Lung (tissue), 12 donors: ENCODE measurements around the gene NCOR2. TPM values are rescaled to one million over a fixed set of nuclear protein-coding genes. Genes with fewer than 3 reads are reported as not detected.

Experiments used
- ATAC-seq: fragments of 200-7000 bp; cut with Tn5 transposase; one replicate; pipeline ENCODE4 v1.9.1; 2020; ENCODE audit warnings: moderate number of reproducible peaks; ENCODE audit not compliant: insufficient read depth, low FRiP score
- DNase-seq, 3 donors: peaks; one replicate each; pipeline ENCODE4 v3.0.0-alpha.2; 2013 to 2017
- H3K27ac ChIP-seq, 2 donors: one replicate each; pipeline ENCODE4 v1.5.1; 2013; ENCODE audit warnings: mild to moderate bottlenecking in 2 of 2, moderate library complexity in 2 of 2, control low read depth in 1 of 2, inconsistent platforms in 1 of 2, low read depth in 1 of 2, low read length in 1 of 2
- H3K27me3 ChIP-seq, 3 donors: one replicate each; pipeline ENCODE4 v1.5.1; 2013; ENCODE audit warnings: low read length in 2 of 3; ENCODE audit not compliant: control insufficient read depth in 3 of 3, insufficient read depth in 3 of 3
- H3K36me3 ChIP-seq, 4 donors: one replicate each; pipeline ENCODE4 v1.5.1; 2013; ENCODE audit warnings: low read length in 4 of 4, mild to moderate bottlenecking in 1 of 4, moderate library complexity in 1 of 4; ENCODE audit not compliant: control insufficient read depth in 4 of 4, insufficient read depth in 4 of 4
- H3K4me1 ChIP-seq, 5 donors: one replicate each; pipeline ENCODE4 v1.5.1; 2013; ENCODE audit warnings: low read length in 5 of 5, mild to moderate bottlenecking in 2 of 5, moderate library complexity in 1 of 5; ENCODE audit not compliant: control insufficient read depth in 5 of 5, insufficient read depth in 5 of 5
- H3K4me3 ChIP-seq: one replicate; pipeline ENCODE4 v1.5.1; 2013; ENCODE audit warnings: mild to moderate bottlenecking, control low read depth, moderate library complexity
- H3K9ac ChIP-seq, 2 donors: one replicate each; pipeline ENCODE4 v1.5.1; 2013; ENCODE audit warnings: low read length in 2 of 2, control low read depth in 1 of 2; ENCODE audit not compliant: insufficient read depth in 1 of 2
- H3K9me3 ChIP-seq, 4 donors: one replicate each; pipeline ENCODE4 v1.5.1; 2013; ENCODE audit warnings: low read length in 3 of 4, mild to moderate bottlenecking in 1 of 4, moderate library complexity in 1 of 4; ENCODE audit not compliant: control insufficient read depth in 4 of 4, insufficient read depth in 3 of 4
- CTCF ChIP-seq: IDR thresholded peaks from 2 replicates; pipeline ENCODE4 v1.5.1; 2012; ENCODE audit warnings: mild to moderate bottlenecking; ENCODE audit errors: control extremely low read depth, extremely low read depth
- WGBS, 2 donors: extraction: QIAGEN DNeasy Blood & Tissue Kit; methylation state at CpG; one replicate each; pipeline ENCODE4 v1.1.7; 2013; 5-methylcytosine and 5-hydroxymethylcytosine counted together
- polyA plus RNA-seq, 2 donors: library from polyadenylated mRNA; stranded (reverse); fragments of 200-250 nt; gene quantifications; one replicate each; pipeline ENCODE4 v1.2.1, GENCODE V29; 2013
- total RNA-seq, 2 donors: library from RNA; depleted of rRNA in 1 of 2; stranded (reverse); fragments of >200 nt in 1 of 2; gene quantifications; one replicate each; pipeline ENCODE4 v1.2.1, GENCODE V29; 2014 to 2021
- donor health status: control.
- donor health status: control.
- donor health status: Bipolar disorder and iron deficiency.
- donor health status: healthy.
- donor health status: DM: yes; HTN: yes; CAD: no.

The NCOR2 gene
- total and polyA plus RNA-seq, 4 donors, result 81.4 to 361 (median 132) TPM

DNA sequence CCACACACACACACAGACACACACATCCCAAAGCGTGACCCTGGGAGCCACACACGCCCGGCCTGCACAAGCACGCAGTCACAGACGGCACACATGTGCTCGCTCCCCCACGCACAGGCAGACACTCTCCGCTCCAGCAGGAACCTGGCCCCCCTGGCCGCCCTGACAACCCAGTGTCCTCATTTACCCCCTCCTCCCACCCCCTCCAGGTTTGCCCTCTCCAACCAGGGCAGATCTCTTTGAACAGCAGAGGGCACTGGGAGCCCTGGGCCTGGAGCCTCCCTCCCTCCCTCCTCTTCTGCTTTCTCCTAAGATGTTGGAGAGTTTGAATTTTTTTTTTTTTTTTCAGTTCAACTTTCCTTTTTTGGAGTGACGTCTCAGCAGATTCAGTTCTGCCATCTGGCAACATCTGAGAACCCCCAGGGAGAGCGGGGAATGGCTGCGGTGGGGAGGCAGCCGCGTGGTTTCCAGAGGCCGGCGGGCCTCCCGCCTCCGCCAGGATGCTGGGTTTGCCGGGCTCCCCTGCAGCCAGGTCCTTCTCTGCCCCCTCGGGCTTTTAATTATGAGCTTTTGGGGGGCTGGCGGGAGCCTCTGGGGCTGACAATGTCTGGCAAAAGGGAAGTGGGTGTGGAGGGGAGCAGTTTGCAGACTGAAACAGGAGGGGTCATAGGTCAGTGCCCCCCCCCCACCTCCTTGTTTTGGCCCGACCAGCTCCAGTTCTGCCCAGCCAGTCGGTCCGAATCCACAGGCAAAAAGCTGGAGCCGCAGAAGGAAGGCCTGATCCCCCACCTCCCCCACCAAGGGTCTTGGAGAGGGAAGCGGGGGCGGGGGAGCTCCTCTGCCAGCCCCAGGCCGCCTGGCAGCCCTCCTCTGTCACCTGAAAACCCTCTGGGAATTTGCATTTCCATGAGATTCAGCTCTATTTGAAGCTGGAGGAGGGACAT is 1.3 kb upstream of the NCOR2 start:
- H3K36me3 ChIP-seq, result no peaks in the 10 kb centered on the region
- no peaks in the 10 kb centered on the region for H3K9me3 ChIP-seq
- WGBS, 2 donors, result 19 to 25% methylated on average over 28 of the region's 28 CpGs
- no peak overlapping the region for H3K9ac ChIP-seq
- peaks cover 0 to 30% (median 16%) of the 10 kb centered on the region in 5 donors for H3K4me1 ChIP-seq
- DNase-seq (peak; percentile 86 to 96 (median 94)), ATAC-seq (no peak)
- peak overlapping the region; percentile 79 to 95 for H3K27ac ChIP-seq
- no peaks in the 10 kb centered on the region for H3K27me3 ChIP-seq
- no peak overlapping the region for H3K4me3 ChIP-seq
- TF ChIP-seq CTCF, result peak; percentile 20

- no peak overlapping the region for H3K4me3 ChIP-seq
Observed at GRCh38 chr12:124567673-124568373, 411 bp upstream of the NCOR2 start.

DNA sequence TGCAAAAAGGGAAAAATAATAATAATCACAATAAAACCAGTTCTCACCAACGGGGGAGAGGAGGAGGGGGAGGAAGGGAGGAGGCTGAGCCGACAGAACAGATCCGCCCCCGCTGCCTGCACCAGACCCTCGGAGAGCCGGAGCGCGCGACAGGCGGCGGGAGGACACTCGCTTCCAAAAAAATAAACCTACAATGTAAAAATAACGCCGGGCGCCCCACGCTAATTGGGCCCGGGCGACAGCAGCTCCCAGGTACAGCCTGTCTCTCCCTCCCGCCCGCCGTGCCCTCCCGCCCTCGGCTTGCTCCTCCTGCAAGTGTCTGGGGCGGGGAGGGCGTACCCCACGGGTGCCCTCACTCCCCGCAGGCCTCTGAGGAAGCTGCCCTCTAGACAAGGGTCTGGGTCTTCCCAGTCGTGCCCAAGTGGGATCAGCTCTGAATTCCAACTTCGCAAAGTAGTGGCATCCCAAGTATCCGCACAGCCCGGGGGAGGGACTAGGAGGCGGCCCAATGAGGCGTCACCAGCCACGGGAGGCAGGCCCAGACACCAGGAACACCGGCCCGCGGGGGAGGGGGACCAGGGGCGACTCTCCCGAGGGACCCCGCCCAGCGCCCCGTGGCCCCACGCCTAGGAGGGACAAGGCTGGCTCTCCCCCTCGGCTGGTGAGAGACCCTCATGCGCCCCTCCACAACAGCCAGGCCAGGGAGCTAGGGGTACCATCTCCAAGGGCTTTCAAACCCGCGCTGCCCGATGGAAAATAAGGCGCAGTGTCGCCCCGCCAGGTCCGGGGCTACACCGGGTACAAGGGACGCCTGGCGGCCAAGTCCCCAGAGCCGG is 1.0 kb downstream of the NCOR2 start:
- WGBS, 2 donors, result 0% methylated on average over 48 to 56 of the region's 56 CpGs
- H3K36me3 ChIP-seq, result no peaks in the 10 kb centered on the region
- no peaks in the 10 kb centered on the region for H3K27me3 ChIP-seq
- no peak for TF ChIP-seq CTCF
- no peak overlapping the region for H3K9ac ChIP-seq
- H3K9me3 ChIP-seq, result no peaks in the 10 kb centered on the region
- H3K4me3 ChIP-seq, result peak overlapping the region; percentile 98
- peak; percentile 80 for ATAC-seq
- DNase-seq, result peak; percentile 83 to 89 (median 88)
- H3K27ac ChIP-seq, result peak overlapping the region; percentile 92 to 99
- H3K4me1 ChIP-seq, result peaks cover 0 to 32% (median 21%) of the 10 kb centered on the region in 5 donors

More at GRCh38 chr12:124567673-124568373, 411 bp upstream of the NCOR2 start:
- peaks cover 0 to 32% (median 18%) of the 10 kb centered on the region in 5 donors for H3K4me1 ChIP-seq
- WGBS, 2 donors, result 1% methylated on average over 31 to 50 of the region's 50 CpGs
- no peak for TF ChIP-seq CTCF
- ATAC-seq, result peak; percentile 85
- peak; percentile 97 to 98 (median 98) for DNase-seq
- no peaks in the 10 kb centered on the region for H3K36me3 ChIP-seq
- peak overlapping the region; percentile 79 to 95 for H3K27ac ChIP-seq
- peak overlapping the region in 1 of 2 donors; percentile 47 for H3K9ac ChIP-seq
- no peaks in the 10 kb centered on the region for H3K27me3 ChIP-seq
- H3K9me3 ChIP-seq, result no peaks in the 10 kb centered on the region
